GM19351 (cell line): ENCODE measurements around the gene CYGB.

Source experiments
- ATAC-seq: cut with Tn5 transposase; IDR thresholded peaks from one replicate; pipeline ENCODE4 v1.9.1; 2021; ENCODE audit warnings: mild to moderate bottlenecking, moderate library complexity; ENCODE audit not compliant: unreplicated experiment

The CYGB gene

DNA sequence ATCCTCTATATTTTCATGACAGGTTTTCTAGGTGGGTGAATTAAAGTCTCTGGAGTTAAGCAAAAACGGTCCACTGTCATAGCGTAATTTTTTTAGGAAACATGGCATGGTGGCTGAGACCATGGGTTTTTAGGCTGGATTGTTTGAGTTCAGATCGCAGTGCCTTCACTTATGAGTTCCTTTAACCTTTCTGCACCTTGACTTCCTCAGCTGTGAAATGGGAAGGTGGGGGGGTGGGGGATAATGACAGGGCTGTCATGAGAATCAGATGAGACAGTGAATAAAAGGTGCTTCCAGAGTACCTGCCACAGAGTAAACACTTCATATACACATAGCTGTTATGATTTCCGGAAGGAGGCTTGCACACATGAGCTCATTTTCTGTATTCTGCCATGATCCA, 14.2 kb upstream of the CYGB start:
- ATAC-seq = no peak

DNA sequence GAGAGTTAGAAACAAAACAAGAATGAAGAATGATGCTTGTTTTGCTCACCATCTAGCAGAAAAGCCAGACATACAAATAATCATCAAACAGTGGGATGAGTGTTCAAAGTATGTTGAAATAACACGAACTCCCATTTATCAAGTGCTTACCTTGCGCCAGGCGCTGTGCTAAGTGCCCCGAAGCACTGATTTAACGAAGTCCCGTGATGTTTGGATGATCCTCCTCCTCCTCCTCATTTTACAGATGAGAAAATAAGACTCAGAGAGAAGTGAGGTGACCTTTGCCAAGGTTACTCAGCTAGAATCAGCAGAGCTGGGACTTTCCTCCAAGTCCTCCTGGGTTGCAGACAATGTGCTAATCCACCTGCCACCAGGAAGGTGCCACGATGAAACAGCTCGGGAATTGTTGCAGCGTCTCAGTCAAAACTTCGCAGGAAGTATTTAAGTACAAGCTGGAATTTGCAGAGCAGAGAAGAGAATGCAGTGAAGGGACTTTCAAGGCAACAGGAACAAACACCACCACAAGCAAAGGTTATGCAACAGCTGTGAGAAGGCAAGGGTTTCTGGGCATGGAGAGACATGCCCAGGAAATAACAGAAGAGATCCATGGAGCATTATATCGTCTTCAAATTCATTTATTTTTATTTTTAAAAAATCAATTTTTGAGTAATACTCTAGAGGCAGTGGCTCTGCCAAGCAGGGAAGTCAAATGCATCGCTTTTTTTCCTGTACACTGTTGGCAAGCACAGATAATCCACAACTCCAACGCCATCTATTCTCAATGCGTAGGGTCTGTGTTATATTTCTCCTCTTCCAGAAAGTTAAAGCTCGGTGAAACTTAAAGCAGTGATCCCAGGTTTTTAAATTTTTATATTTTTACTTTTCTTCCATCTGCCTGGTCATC, 13.5 kb upstream of the CYGB start:
- ATAC-seq = no peak

DNA sequence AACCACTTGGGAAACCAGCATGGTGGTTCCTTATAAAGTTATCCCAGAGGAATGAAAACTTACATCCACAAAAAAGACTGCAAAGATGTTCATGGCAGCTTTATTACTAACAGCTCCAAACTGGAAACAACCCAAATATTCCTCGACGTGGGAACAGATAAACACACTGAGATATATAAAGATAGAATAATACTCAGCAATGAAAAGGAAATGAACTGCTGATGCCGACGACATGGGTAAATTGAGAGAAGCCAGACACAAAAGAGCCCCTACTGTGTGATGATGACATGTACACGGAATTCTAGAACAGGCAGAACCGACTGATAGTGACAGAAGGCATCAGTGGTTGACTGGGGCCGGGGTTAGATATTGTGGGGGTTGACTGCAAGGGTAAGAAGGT, 12.0 kb upstream of the CYGB start:
- ATAC-seq = no peak

DNA sequence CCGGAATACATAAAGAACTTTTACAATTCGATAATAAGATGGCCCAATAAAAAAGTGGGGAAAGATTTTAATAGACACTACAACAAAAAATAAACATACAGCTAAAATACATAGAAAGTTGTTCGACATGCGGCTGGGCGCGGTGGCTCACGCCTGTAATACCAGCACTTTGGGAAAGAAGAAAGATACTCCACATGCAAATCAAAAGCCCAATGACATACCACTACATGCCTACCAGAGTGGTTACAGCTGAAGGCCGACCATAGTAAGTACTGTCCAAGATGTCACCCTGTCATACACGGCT, 11.7 kb upstream of the CYGB start:
- no peak for ATAC-seq

DNA sequence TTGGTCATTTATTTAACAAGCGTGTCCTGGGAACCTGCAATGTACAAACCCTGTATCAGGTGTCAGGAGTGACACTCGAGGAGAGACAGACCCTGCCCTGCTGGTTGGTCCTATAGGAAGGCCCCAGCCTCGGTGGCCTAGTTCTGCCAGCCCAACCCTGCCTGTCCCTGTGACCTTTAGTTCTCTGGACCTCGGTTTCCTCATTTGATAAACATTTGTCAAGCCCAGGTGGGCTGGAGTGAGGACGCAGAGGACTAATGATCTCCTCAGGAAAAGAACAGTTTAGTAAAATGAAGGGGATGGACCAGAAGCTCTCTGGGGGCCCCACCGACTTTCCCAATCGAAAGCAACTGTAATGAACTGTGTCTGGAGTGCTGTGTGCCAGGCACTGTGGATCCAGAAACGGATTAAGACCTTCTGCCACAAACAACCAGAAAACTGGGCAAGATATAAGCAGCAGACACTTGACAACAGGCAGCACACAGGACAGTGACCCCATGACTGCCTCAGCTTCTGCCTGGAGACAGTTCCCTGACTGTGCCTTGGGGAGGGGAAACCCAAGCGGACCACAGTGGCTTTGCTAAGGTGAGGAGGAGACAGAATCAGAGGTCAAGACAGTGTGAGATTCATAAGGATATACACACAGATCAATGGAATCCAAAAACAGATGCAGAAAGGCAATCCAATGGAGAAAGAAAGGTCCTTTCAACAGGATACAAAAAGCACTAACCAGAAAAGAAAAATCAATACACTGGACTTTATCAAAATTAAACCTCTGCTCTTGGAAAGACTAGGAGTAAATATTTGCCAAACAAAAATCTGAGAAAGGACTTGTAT, 11.1 kb upstream of the CYGB start:
- no peak for ATAC-seq

DNA sequence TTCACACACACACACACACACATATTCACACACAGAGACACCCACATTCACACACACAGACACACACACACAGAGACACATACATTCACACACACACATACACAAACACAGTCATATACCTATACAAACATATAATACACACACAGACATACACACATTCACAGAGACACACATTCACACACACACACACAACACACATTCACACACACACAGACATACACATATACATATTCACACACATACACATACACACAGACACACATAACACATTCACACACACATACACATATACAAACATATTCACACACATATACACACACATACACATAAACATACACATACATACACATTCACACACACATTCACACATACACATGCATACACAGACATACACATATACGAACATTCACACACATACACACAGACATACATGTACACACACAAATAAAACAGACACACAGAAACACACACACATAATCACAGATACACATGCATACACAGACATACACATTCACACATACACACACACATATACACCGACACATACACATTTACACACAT, 10.2 kb upstream of the CYGB start:
- ATAC-seq = no peak

DNA sequence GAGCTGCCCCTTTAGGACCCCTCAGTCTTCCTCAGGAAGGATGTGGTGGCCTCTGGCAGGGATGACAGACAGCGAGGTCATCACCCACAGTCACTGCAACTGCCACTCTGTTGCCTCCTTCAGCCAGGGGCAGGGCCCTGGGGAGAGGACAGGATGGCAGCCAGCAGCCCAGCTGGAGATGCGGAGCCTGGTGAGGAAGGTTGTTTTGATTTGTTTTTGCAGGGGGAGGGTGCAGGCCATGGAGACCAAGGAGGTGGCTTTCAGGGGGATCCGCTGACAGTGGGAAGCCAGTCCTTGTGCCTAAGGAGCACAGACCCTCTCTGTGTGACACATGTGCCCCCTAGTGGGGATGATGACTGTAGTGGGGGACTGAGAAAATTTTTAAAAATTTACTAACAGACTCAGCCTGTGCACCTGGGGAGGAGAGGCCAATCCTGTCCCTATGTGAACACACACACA, 9.7 kb upstream of the CYGB start:
- ATAC-seq = no peak

DNA sequence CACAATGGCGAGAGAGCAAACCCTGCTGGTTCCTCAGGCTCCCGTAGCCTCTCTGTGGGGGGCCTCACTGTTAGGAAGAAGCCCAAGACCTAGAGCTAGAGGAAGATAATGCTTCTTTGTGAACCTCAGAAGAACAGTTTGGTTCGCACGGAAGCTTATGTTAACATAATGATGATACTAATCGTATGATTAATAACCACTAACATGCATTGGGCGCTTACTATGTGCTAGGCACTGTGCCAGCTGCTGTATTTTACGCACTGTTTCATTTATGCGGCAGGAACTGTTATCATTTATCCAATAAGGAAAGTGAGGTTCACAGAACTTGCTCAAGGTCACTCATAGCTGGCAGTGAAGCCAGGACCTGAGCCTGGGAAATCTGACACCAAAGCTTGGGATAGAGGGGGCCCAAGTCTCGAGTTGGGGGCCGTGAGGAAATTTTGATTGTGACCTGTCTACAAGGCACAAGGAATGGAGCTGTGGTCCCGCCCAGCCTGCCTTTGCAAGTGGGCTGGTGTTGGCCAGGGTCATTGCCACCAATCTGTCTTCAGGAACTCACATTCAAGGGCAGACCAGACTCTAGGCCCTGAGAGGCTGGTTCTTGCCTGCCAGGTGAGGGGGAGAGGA, 9.2 kb upstream of the CYGB start:
- no peak for ATAC-seq

DNA sequence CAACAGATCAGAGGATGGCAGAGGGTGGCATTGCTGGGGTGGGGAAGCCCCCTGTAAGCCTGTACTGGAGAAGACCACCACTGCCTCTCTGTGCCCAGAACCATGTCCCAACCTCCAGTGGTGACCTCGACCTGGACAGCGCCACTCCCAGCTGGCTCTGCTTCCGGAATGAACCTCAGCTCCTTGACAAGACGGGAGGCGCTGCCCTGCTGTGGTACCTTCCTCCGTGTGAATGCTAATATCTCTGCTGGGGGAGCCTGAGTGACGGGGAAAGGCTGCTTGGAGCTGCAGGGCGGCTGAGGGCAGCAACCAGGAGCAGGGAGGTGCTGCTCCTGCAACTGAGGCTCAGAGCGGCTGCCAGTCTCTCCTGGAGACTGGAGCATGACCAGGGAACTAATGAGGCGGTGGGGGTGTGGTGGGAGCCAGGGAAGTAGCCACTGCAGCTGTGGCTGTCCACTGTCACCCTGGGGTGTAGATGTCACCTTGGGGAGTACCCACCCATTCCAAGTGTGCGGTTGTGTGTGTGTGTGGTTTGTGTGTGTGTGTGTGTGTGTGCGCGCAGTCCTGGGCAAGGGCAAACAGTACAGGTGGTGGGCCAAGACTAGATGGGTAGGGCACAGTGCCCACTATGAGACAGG, 8.5 kb upstream of the CYGB start:
- no peak for ATAC-seq

DNA sequence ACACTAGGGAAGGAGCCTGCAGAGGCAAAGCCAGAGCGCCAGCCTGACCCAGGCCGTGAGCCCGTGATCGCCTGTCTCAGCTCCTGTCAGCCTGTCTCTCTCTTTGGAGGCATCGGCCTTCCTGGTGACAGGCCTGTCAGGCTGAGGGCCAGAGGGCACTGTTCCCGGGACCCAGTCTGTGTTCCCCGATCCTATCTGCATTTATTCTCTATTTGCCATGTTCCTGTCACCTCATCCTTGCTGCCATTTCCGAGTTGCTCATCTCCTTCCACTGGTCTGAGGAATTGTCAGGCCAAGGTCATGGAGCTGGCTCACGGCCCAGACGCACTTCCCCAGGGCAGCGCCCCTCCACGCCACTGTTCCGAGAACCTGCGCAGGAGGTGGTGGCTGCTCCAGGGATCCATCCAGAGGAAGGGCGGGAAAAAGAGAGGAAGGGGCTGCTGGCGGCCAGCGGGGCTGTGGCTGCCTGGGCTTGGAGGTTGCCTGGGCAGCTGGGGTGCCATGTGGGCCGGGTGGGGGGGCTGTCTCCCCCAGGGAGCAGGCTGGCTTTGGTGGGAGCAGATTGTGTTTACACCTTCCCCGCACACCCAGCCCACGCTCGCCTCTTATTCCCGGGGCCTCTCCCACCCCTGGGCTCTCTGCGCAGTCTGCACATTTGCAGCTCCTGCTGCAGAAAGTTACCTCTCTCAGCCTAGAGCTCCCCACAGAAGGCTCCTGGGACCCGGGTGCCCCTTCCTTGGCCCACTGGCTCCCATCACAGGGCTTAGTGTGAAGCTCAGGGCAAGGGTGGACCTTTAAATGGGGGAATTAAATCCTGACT, 7.2 kb upstream of the CYGB start:
- no peak for ATAC-seq

DNA sequence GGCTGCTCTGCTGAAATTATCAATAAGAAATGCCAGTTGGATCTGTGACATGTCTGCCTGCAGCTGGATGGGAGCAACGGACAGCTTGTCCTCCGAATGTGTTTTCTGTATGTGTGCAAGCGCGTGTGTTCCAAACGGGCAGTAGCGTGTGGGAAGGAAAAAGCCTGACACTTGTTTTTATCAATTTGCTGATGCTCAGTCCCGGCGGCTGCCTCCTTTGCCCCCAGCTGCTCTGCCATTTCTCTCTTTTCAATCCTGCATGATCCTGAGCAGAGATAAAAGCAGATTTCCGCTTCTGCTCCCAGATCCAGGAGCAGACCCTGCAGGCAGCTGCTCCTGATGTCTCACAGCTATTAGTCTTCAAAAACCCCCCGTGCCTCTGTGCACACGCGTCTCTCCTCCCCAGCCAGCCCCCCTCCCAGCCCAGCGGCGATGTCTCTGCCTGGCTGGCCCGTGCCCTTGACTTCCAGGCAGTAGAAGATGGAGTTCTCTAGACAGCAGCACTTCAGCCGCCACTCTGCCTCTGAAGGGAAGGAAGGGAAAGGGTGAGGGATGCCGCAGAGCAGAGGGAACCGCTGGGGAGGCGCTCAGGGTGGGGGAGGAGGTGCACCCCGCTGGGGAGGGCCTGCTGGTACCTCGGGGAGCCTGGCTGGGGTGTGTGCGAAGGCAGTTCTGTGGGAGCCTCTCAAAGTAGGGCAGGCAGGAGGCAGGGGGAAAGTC, 6.5 kb upstream of the CYGB start:
- no peak for ATAC-seq

DNA sequence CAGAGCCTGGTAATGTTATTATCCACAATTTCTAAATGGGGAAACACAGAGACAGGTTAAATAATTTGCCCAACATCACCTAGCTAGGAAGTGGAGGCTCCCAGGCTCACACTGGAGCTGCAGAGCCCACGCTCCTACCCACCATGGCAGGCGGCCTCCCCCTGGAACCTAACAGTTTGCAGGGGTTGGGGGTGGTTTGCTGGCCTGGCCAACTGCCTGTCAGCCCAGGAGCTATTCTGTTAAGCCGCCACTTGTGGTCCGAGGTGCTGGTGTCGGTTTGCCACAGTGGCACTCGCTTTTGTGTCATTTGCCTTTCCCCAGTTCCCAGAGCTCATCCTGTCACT, 5.9 kb upstream of the CYGB start:
- no peak for ATAC-seq

DNA sequence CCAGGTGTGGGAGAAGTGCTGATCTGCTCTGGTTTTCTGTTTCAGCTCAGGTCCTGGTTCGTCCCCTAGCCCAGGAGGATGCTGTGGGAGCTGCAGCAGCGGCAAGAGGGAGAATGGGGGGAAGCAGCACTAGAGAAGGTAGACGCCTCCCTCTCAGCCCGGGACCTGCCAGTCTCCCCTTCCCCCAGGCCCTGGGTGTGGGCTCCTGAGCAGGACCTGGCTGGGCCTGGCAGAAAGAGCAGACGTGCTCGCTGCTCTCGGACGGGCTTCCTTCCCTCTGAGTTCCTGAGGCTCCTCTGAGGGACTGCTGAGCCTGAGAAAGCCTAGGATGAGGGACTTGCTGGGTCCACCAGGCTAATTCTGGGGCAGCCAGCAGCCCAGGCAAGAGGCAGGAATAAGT, 5.5 kb upstream of the CYGB start:
- ATAC-seq = no peak

DNA sequence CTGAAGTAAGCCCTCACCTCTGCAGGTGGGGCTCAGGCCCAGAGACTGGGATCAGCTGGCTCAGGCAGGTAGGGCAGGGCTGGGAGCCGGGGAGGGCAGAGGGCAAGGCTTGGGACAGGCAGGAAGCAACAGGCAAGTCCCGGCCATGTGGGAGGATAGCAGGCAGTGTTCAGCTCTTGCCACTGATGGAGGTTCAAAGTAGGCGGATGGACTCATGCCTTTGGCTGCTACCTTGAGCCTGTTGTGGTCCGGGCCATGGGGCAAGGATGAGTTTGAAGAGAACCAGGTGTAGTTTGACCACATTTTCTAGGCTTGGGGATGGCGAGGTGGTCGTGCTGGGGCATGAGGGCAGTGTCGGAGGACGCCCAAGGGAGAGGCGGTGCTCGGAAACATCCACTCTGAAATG, 5.1 kb upstream of the CYGB start:
- no peak for ATAC-seq

DNA sequence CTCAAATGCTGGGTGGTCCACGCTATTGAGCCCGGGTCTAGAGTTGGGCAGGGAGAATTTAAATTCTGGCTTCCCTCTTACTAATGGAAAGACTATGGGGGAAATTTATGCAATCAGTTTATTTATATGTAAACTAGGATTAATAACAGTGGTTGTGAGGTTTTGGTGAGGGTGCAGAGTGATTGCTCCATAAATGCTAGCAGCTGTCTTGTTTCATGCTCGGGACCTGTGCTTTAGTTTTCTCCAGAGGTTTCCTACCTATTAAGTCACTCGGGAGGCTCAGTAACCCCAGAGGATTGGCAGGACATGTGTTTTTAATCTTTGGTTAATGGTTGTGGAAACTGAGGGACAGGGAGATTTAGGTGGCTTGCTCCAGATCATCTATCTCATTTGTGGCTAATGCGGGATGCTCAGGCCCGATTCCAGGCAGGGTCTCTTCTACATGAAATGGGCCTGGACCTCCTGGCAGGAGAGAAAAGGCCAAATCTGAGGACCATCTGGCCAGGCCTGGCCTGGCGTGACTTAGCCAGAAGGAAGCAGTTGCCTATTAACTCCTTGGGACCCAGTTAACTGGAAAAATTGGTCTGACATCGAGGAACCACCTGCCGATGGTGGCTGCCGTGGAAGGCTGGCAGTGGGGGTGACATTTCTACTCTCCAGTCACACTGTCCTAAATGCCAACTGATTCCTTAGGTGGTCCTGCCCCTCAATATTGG, 4.4 kb upstream of the CYGB start:
- ATAC-seq = no peak

DNA sequence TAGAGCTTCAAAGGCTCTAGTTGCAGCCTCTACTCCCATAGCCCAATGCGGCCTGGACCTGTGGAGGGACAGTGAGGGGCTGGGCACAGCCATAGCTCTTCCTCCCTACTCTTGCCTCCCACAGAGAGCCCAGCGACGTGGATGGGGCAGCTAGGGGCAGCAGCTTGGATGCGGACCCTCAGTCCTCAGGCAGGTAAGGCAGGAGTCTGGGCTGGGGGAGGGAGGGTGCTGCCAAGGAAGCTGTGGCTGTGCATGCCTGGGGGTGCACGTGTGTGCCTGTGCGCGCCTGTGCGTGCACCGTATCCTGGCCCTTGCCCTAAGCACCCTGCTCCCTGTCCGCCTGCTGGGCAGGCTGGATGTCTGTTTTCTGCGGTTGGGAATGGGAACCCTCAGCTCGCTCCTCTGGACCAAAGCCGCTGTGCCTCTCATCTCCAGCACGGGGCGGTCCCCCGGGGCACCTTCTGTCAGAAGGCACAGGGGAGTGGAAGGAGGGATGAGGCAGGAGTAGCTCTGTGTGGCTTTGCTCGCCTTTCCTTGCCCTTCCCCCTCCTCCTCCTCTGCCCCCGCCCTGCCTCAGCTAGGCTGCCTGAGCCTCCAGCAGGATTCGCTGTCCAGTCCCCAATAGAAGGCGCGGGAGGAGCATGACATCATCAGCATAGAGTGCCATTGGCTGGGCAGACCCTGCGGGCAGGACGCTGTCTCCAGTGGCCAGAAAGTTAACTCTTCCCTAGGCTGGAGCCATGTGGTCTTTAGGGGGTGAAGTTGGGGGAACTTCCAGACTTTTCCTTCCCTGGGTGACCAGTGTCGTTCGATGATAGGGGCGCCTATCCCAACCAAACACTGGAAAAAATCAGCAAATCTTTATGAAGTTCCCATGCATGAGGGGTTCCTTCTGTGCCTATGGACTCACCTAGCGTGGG, 3.1 kb upstream of the CYGB start:
- ATAC-seq = no peak

DNA sequence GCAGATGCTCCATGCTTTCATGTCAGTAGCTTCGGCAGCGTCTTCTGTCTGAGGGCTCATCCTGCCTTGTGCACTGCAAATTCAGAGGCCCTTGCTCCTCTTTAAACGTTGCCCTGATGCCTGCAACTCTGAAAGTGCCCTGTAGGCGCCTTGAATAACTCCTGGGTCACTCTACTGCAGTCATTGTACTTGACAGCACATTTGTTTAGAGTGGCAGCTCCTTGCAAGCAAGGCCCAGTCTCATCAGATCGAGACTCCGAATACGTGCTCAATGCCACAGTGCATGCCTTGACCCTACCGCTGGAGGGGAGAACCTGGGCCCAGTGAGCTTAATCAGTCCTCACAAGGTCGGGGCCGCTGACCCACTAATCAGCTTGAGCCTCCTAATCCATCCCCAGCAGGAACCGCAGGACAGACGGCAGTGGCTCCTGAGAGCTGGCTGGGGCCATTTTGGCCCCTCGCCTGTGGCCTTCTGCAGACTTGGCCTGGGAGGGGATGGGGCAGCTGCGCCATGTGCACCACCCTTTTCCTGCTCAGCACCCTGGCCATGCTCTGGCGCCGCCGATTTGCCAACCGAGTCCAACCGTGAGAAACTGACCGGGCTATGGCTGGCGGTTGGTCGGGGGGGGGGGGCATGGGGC, 2.2 kb upstream of the CYGB start, which contains the start of gene PRCD:
TSS of gene PRCD (plus strand) at position 414 of the 641 bp plus-strand sequence. CDS start at position 512, 98 bp downstream.
- ATAC-seq = no peak
